Measurements from ENCODE around the gene SEC14L1. TPM values are rescaled to one million over a fixed set of nuclear protein-coding genes. Genes with fewer than 3 reads are reported as not detected.

The SEC14L1 gene
- total and polyA plus RNA-seq, 2 donors from 2014 or later: 49.2 to 157 TPM

GRCh38 chr17:77205396-77206125, 64.8 kb downstream of the SEC14L1 start:
- intact Hi-C loops (cut with DNase I): loop anchor here (10.0 kb wide), 1 partner anchor 111 kb away; no protein-coding TSS in a partner anchor

GRCh38 chr17:77206158-77206956, 65.6 kb downstream of the SEC14L1 start:
- DNase-seq (no peak), FAIRE-seq (no peak)
- Histone ChIP-seq H3K4me3 (ENCODE audit: low read length in 3 of 3) (no peak overlapping the region), H3K27ac (ENCODE audit: low read depth in 2 of 2, low read length in 2 of 2) (no peak overlapping the region), H3K9ac (ENCODE audit: low read length in 3 of 3) (no peak overlapping the region), H3K27me3 (ENCODE audit: control insufficient read depth, insufficient read depth, low read length) (no peaks in the 10 kb centered on the region), H3K4me1 (ENCODE audit: control insufficient read depth in 2 of 3, insufficient read depth in 2 of 3, low read depth in 1 of 3, low read length in 3 of 3) (peaks cover 0 to 7% (median 0%) of the 10 kb centered on the region in 3 donors), H3K36me3 (ENCODE audit: control insufficient read depth in 2 of 3, insufficient read depth in 3 of 3, low read length in 3 of 3) (peaks cover 15 to 80% (median 45%) of the 10 kb centered on the region in 3 donors), H3K9me3 (ENCODE audit: control insufficient read depth in 2 of 3, insufficient read depth in 1 of 3, low read length in 3 of 3) (no peaks in the 10 kb centered on the region)
- intact Hi-C loops (cut with DNase I): loop anchor here (10.0 kb wide), 1 partner anchor 112 kb away; no protein-coding TSS in a partner anchor
- TF ChIP-seq CTCF (IDR thresholded peaks at IDR 0.05; ENCODE audit: borderline replicate concordance, extremely low read depth, insufficient read depth): no peak

More at GRCh38 chr17:77205396-77206125, 64.8 kb downstream of the SEC14L1 start:
- Histone ChIP-seq H3K9ac (ENCODE audit: low read length in 3 of 3) (no peak overlapping the region), H3K4me1 (ENCODE audit: control insufficient read depth in 2 of 3, insufficient read depth in 2 of 3, low read depth in 1 of 3, low read length in 3 of 3) (peaks cover 0 to 7% (median 0%) of the 10 kb centered on the region in 3 donors), H3K27ac (ENCODE audit: low read depth in 2 of 2, low read length in 2 of 2) (no peak overlapping the region), H3K27me3 (ENCODE audit: control insufficient read depth, insufficient read depth, low read length) (no peaks in the 10 kb centered on the region), H3K4me3 (ENCODE audit: low read length in 3 of 3) (no peak overlapping the region), H3K36me3 (ENCODE audit: control insufficient read depth in 2 of 3, insufficient read depth in 3 of 3, low read length in 3 of 3) (peaks cover 15 to 80% (median 43%) of the 10 kb centered on the region in 3 donors), H3K9me3 (ENCODE audit: control insufficient read depth in 2 of 3, insufficient read depth in 1 of 3, low read length in 3 of 3) (no peaks in the 10 kb centered on the region)
- DNase-seq (no peak), FAIRE-seq (no peak)
- TF ChIP-seq CTCF (IDR thresholded peaks at IDR 0.05; ENCODE audit: borderline replicate concordance, extremely low read depth, insufficient read depth): no peak

GRCh38 chr17:77207689-77208216, 67.0 kb downstream of the SEC14L1 start:
- intact Hi-C loops (cut with DNase I): loop anchor here (10.0 kb wide), 1 partner anchor 113 kb away; no protein-coding TSS in a partner anchor
- H3K4me1 ChIP-seq (ENCODE audit: control insufficient read depth in 2 of 3, insufficient read depth in 2 of 3, low read depth in 1 of 3, low read length in 3 of 3): peaks cover 0 to 7% (median 0%) of the 10 kb centered on the region in 3 donors
- H3K27me3 ChIP-seq (ENCODE audit: control insufficient read depth, insufficient read depth, low read length): no peaks in the 10 kb centered on the region
- H3K27ac ChIP-seq (ENCODE audit: low read depth in 2 of 2, low read length in 2 of 2): peak overlapping the region in 1 of 2 donors; percentile 1
- no peak for FAIRE-seq
- no peak overlapping the region for H3K9ac ChIP-seq (ENCODE audit: low read length in 3 of 3)
- peaks cover 12 to 87% (median 53%) of the 10 kb centered on the region in 3 donors for H3K36me3 ChIP-seq (ENCODE audit: control insufficient read depth in 2 of 3, insufficient read depth in 3 of 3, low read length in 3 of 3)
- no peak overlapping the region for H3K4me3 ChIP-seq (ENCODE audit: low read length in 3 of 3)
- no peak for TF ChIP-seq CTCF (IDR thresholded peaks at IDR 0.05; ENCODE audit: borderline replicate concordance, extremely low read depth, insufficient read depth)
- H3K9me3 ChIP-seq (ENCODE audit: control insufficient read depth in 2 of 3, insufficient read depth in 1 of 3, low read length in 3 of 3): no peaks in the 10 kb centered on the region
- DNase-seq: no peak

Data from kidney (tissue), 14 donors.